ENCODE data around the gene MOGAT2.

DNA sequence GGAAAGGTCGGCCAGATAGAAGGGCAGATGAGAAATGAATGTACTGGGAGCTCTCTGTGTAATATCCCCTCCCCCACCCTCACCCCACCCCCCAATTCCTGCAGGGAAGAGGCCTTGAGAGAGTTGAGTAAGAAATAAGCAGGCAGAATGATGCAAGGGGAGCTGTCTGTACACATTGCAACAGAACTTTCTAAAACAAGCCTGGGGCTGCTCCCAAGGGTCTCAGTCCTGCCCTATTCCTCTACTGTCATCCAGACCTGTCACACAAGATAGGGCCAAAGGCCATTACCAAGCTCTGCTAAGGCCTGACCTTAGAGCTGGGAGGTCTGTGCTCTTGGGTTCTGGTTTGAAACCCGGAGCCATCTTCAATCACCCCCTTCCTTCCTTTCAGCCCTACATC lies 45.2 kb downstream of the MOGAT2 start:
- TF ChIP-seq POLR2AphosphoS5 (IDR thresholded peaks at IDR 0.05; ENCODE audit: low read depth, low read length) (no peak), SIN3A (IDR thresholded peaks at IDR 0.05; ENCODE audit: borderline replicate concordance, insufficient read depth, low read length) (no peak)

Measured in PFSK-1 (cell line).